B cell (primary cell): Measurements from ENCODE around the gene GTSF1L. TPM values are rescaled to one million over a fixed set of nuclear protein-coding genes. Genes with fewer than 3 reads are reported as not detected.

ENCODE experiments used
- ATAC-seq: fragments of 200-7000 bp; cut with Tn5 transposase; one replicate; pipeline ENCODE4 v1.10.0; 2021; ENCODE audit warnings: low read depth, mild to moderate bottlenecking, moderate number of reproducible peaks, moderate library complexity
- CTCF ChIA-PET: fragments of 350-600 bp; sonication (Branson Sonifier 250); formaldehyde crosslinking; loops from one replicate; lab custom pipeline; 2021; ENCODE audit warnings: antibody characterized with exemption, inconsistent platforms; lab: Charles Lee
- POLR2A ChIA-PET: fragments of 350-600 bp; sonication (Branson Sonifier 250); formaldehyde crosslinking; loops from one replicate; lab custom pipeline; 2021; ENCODE audit warnings: antibody characterized with exemption; lab: Charles Lee
- DNase-seq: peaks from one replicate; pipeline ENCODE4 v3.0.0; 2013
- H2AFZ ChIP-seq: 2 replicates; pipeline ENCODE4 v1.6.1; 2012; ENCODE audit warnings: mild to moderate bottlenecking, low read depth, low read length; ENCODE audit not compliant: insufficient read depth, poor library complexity, severe bottlenecking
- H3K27ac ChIP-seq, 2 donors: 1 replicate in 1 of 2; 2 replicates in 1 of 2; pipeline ENCODE4 v1.5.1; 2012 to 2013; ENCODE audit warnings: low read length in 2 of 2, mild to moderate bottlenecking in 2 of 2, moderate library complexity in 1 of 2
- H3K27me3 ChIP-seq, 4 experiments: fragments of 200-600 bp in 1 of 4; sonication (generic) in 1 of 4; replicated peaks in 1 of 4; 1 replicate in 2 of 4; 2 replicates in 2 of 4; pipeline versions ENCODE4 v1.6.1 to v1.7.0; 2013 to 2016; ENCODE audit warnings: low read length in 3 of 4, mild to moderate bottlenecking in 2 of 4, mixed read lengths in 1 of 4, moderate library complexity in 1 of 4; ENCODE audit not compliant: insufficient read depth in 4 of 4, control insufficient read depth in 3 of 4; ENCODE audit errors: control extremely low read depth in 1 of 4
- H3K36me3 ChIP-seq, 2 experiments: replicated peaks in 1 of 2; 1 replicate in 1 of 2; 2 replicates in 1 of 2; pipeline versions ENCODE4 v1.6.1 to v1.7.1; 2013; ENCODE audit warnings: low read length in 1 of 2; ENCODE audit not compliant: insufficient read depth in 2 of 2, control insufficient read depth in 1 of 2; ENCODE audit errors: control extremely low read depth in 1 of 2, extremely low read depth in 1 of 2
- H3K4me1 ChIP-seq, 2 donors: fragments of 200-600 bp in 1 of 2; sonication (generic) in 1 of 2; 1 replicate in 1 of 2; 2 replicates in 1 of 2; pipeline versions ENCODE4 v1.5.1 to v1.6.1; 2013 to 2017; ENCODE audit warnings: low read length in 2 of 2; ENCODE audit not compliant: control insufficient read depth in 2 of 2, insufficient read depth in 2 of 2
- H3K4me2 ChIP-seq: replicated peaks from 2 replicates; pipeline ENCODE3; 2012; ENCODE audit warnings: mild to moderate bottlenecking, low read depth, low read length; ENCODE audit not compliant: poor library complexity, severe bottlenecking
- H3K4me3 ChIP-seq, 5 experiments: fragments of 200-600 bp in 1 of 5; sonication (generic) in 1 of 5; 1 replicate in 3 of 5; 2 replicates in 2 of 5; pipeline versions ENCODE4 v1.5.1 to v1.7.0; 2011 to 2016; ENCODE audit warnings: low read length in 4 of 5, mild to moderate bottlenecking in 4 of 5, low read depth in 2 of 5, control low read depth in 1 of 5, moderate library complexity in 1 of 5; ENCODE audit not compliant: insufficient read depth in 1 of 5; ENCODE audit errors: control extremely low read depth in 1 of 5, extremely low read depth in 1 of 5
- H3K79me2 ChIP-seq: fragments of 200-600 bp; sonication (generic); one replicate; pipeline ENCODE4 v1.6.0; 2016; ENCODE audit warnings: low read length; ENCODE audit not compliant: control insufficient read depth, insufficient read depth
- H3K9ac ChIP-seq: fragments of 200-600 bp; sonication (generic); 2 replicates; pipeline ENCODE4 v1.6.1; 2017; ENCODE audit warnings: mild to moderate bottlenecking, low read length, moderate library complexity
- H3K9me3 ChIP-seq, 3 donors: one replicate each; pipeline versions ENCODE4 v1.6.1 to v1.7.1; 2013; ENCODE audit warnings: low read length in 2 of 3; ENCODE audit not compliant: control insufficient read depth in 2 of 3, insufficient read depth in 1 of 3; ENCODE audit errors: control extremely low read depth in 1 of 3
- H4K20me1 ChIP-seq: 2 replicates; pipeline ENCODE4 v1.6.0; 2012; ENCODE audit warnings: mild to moderate bottlenecking, low read length; ENCODE audit not compliant: insufficient read depth, control insufficient read depth, poor library complexity, severe bottlenecking
- H3K27ac Mint-ChIP-seq: one replicate; pipeline ENCODE4 v1.8.0; 2021; ENCODE audit warnings: mixed read lengths
- H3K27me3 Mint-ChIP-seq: one replicate; pipeline ENCODE4 v1.8.0; 2021; ENCODE audit warnings: mixed read lengths
- H3K4me1 Mint-ChIP-seq: one replicate; pipeline ENCODE4 v1.8.0; 2021; ENCODE audit warnings: mixed read lengths
- H3K4me3 Mint-ChIP-seq: one replicate; pipeline ENCODE4 v1.8.0; 2021; ENCODE audit warnings: mixed read lengths
- H3K9me3 Mint-ChIP-seq: one replicate; pipeline ENCODE4 v1.8.0; 2022; ENCODE audit warnings: mixed read lengths; ENCODE audit not compliant: insufficient read depth
- EZH2 ChIP-seq: IDR thresholded peaks from 2 replicates; pipeline ENCODE4 v1.6.1; 2012; ENCODE audit warnings: borderline replicate concordance, low read depth, mild to moderate bottlenecking, moderate library complexity, low read length; ENCODE audit not compliant: insufficient read depth, poor library complexity, severe bottlenecking
- WGBS: methylation state at CpG from one replicate; pipeline ENCODE4 v1.1.5; 2013; ENCODE audit warnings: missing lambda C conversion rate; ENCODE audit not compliant: insufficient coverage; 5-methylcytosine and 5-hydroxymethylcytosine counted together
- intact Hi-C: fragments of 100-400 bp; cut with micrococcal nuclease; formaldehyde crosslinking; loops from one replicate; pipeline ENCODE4 v1.10.0; 2022
- polyA plus RNA-seq: library from polyadenylated mRNA; depleted of rRNA; stranded (reverse); fragments of >200 nt; gene quantifications from 2 replicates; pipeline ENCODE4 v1.2.3, GENCODE V29; 2012
- total RNA-seq, 2 donors: library from RNA; stranded (reverse); fragments of 120-200 nt in 1 of 2; gene quantifications; 1 replicate in 1 of 2; 2 replicates in 1 of 2; pipeline versions ENCODE4 v1.2.3 to v1.2.4, GENCODE V29; 2013 to 2022
- TF ChIP-seq, protein P1 (sequence below): fragments of 200-600 bp; IDR thresholded peaks from one replicate; pipeline ENCODE4 v1.8.0; 2022; ENCODE audit warnings: antibody characterized with exemption, mild to moderate bottlenecking

GTSF1L gene
- total and polyA plus RNA-seq, 2 donors (not counting 1 experiment from before 2014, with no cell fraction given), result 0.84 to 1.5 TPM

DNA sequence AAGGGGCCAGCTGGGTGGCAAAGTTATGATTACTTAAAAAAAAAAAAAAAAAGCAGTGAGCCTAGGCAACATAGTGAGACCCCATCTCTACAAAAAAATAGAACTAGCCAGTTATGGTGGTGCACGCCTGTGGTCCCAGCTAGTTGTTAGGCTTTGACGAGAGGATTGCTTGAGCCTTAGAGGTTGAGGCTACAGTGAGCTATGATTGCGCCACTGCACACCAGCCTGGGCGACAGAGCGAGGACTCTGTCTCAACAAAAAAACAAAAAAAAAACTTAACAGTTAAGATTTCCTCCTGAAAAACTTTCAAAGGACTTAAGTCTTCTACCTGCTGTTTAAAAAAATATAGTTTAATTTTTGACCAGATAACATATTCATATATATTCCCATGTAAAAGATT, 2.4 kb downstream of the GTSF1L start:
- H2AFZ ChIP-seq, result no peak overlapping the region
- intact Hi-C loops, result no loop called here
- H3K4me3 Mint-ChIP-seq, result no peak overlapping the region

DNA sequence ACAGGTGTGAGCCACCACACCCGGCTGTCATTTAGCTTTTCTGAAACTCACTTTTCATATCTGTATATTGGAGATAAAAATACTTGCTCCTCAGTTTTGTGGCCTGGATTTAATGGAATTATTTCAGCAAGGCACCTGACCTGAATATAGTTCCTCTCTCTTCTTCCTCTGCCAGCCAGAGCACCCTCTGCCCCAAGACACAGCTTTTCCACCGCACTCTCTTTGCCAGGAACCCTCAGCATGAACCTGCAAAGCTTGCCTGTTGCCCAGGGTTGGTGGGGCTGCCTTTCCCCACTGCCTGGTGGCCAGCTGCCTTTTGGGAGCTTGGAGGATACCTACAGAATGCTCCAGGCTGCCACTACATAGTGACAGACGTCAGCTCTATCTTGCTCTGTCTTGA, 3.1 kb downstream of the GTSF1L start:
- H3K4me1 ChIP-seq, result peaks cover 10 to 22% of the 10 kb centered on the region in 2 donors
- no peak overlapping the region for H3K9ac ChIP-seq
- H3K9me3 Mint-ChIP-seq, result no peaks in the 10 kb centered on the region
- peaks cover 26% of the 10 kb centered on the region for H3K4me1 Mint-ChIP-seq
- H3K79me2 ChIP-seq, result no peaks in the 10 kb centered on the region
- H3K4me3 ChIP-seq, result no peak overlapping the region
- no peaks in the 10 kb centered on the region for H3K27me3 Mint-ChIP-seq
- WGBS, result 94% methylated on average over 2 of the region's 3 CpGs
- H4K20me1 ChIP-seq, result no peaks in the 10 kb centered on the region
- H3K4me3 Mint-ChIP-seq, result no peak overlapping the region
- DNase-seq, result no peak
- H3K27ac ChIP-seq, result no peak overlapping the region
- peaks cover 0 to 9% (median 0%) of the 10 kb centered on the region in 3 donors for H3K9me3 ChIP-seq
- H3K4me2 ChIP-seq, result no peak overlapping the region
- no peaks in the 10 kb centered on the region for H3K27me3 ChIP-seq
- ChIA-PET CTCF (interaction anchor here (0.7 kb wide), 1 partner anchor 32 kb away, joined by 3 read pairs; no protein-coding TSS in a partner anchor), POLR2A (no interaction called here)
- peak overlapping the region; percentile 23 for H3K27ac Mint-ChIP-seq
- H2AFZ ChIP-seq, result no peak overlapping the region
- intact Hi-C loops, result no loop called here
- no peak for ATAC-seq
- H3K36me3 ChIP-seq, result no peaks in the 10 kb centered on the region
- no peak for TF ChIP-seq EZH2
- TF ChIP-seq, protein P1, sequence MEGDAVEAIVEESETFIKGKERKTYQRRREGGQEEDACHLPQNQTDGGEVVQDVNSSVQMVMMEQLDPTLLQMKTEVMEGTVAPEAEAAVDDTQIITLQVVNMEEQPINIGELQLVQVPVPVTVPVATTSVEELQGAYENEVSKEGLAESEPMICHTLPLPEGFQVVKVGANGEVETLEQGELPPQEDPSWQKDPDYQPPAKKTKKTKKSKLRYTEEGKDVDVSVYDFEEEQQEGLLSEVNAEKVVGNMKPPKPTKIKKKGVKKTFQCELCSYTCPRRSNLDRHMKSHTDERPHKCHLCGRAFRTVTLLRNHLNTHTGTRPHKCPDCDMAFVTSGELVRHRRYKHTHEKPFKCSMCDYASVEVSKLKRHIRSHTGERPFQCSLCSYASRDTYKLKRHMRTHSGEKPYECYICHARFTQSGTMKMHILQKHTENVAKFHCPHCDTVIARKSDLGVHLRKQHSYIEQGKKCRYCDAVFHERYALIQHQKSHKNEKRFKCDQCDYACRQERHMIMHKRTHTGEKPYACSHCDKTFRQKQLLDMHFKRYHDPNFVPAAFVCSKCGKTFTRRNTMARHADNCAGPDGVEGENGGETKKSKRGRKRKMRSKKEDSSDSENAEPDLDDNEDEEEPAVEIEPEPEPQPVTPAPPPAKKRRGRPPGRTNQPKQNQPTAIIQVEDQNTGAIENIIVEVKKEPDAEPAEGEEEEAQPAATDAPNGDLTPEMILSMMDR, result no peak

More for the DNA sequence above, 2.4 kb downstream of the GTSF1L start:
- Histone ChIP-seq H3K9me3 (peaks cover 0 to 14% (median 4%) of the 10 kb centered on the region in 3 donors), H3K4me1 (peaks cover 17 to 29% of the 10 kb centered on the region in 2 donors), H3K4me3 (no peak overlapping the region), H3K9ac (no peak overlapping the region), H3K27ac (no peak overlapping the region), H3K79me2 (no peaks in the 10 kb centered on the region), H3K27me3 (no peaks in the 10 kb centered on the region), H3K36me3 (no peaks in the 10 kb centered on the region), H3K4me2 (no peak overlapping the region), H4K20me1 (no peaks in the 10 kb centered on the region)
- DNase-seq (no peak), ATAC-seq (no peak)
- ChIA-PET CTCF (interaction anchor here (0.7 kb wide), 1 partner anchor 32 kb away, joined by 3 read pairs; no protein-coding TSS in a partner anchor), POLR2A (no interaction called here)
- Mint-ChIP-seq H3K4me1 (peaks cover 32% of the 10 kb centered on the region), H3K27ac (no peak overlapping the region), H3K27me3 (no peaks in the 10 kb centered on the region), H3K9me3 (no peaks in the 10 kb centered on the region)
- WGBS, result no CpG with 5 or more reads among the region's 5 CpGs
- TF ChIP-seq, protein P1, result no peak
- no peak for TF ChIP-seq EZH2
